Mucosa of stomach (tissue), 1 donor: ENCODE results near the gene ATP8B2.

Source experiments
- H3K27me3 ChIP-seq: one replicate; pipeline ENCODE4 v1.7.0; 2013; ENCODE audit warnings: mild to moderate bottlenecking, low read length; ENCODE audit not compliant: control insufficient read depth, insufficient read depth
- H3K36me3 ChIP-seq: one replicate; pipeline ENCODE4 v1.7.0; 2013; ENCODE audit warnings: low read length; ENCODE audit not compliant: control insufficient read depth, insufficient read depth
- H3K4me1 ChIP-seq: one replicate; pipeline ENCODE4 v1.7.0; 2013; ENCODE audit warnings: mild to moderate bottlenecking, low read length; ENCODE audit not compliant: control insufficient read depth, insufficient read depth
- H3K4me3 ChIP-seq: one replicate; pipeline ENCODE4 v1.7.0; 2013; ENCODE audit warnings: low read length
- H3K9ac ChIP-seq: one replicate; pipeline ENCODE4 v1.7.0; 2013; ENCODE audit warnings: mild to moderate bottlenecking, low read length, moderate library complexity
- H3K9me3 ChIP-seq: one replicate; pipeline ENCODE4 v1.7.0; 2013; ENCODE audit warnings: mild to moderate bottlenecking, low read length, moderate library complexity; ENCODE audit not compliant: control insufficient read depth
- donor health status: Pancreatic carcinoma.

Gene ATP8B2

DNA sequence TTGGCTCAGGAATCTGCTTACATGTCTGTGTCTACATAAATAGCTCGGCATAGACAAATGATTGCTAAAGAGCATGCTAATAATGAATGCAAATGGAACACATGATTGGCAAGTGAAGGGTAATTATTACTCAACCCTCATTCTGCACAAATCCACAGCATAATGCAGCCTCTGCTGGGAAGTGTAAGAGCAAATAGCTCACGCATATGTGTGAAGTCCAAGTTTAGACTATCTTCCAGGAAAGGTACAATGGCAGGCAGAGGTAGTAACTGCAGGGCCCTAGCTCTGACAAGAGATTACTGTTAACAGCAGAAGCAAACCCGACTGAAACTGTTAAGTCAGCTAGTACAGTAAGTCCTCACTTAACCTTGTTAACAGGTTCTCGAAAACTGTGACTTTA lies 72.8 kb downstream of the ATP8B2 start:
- Histone ChIP-seq H3K27me3 (no peaks in the 10 kb centered on the region), H3K9ac (no peak overlapping the region), H3K36me3 (no peaks in the 10 kb centered on the region), H3K4me1 (no peaks in the 10 kb centered on the region), H3K9me3 (no peaks in the 10 kb centered on the region), H3K4me3 (no peak overlapping the region)

- no peaks in the 10 kb centered on the region for H3K27me3 ChIP-seq
- no peaks in the 10 kb centered on the region for H3K36me3 ChIP-seq
- no peaks in the 10 kb centered on the region for H3K4me1 ChIP-seq
- no peaks in the 10 kb centered on the region for H3K9me3 ChIP-seq
- no peak overlapping the region for H3K9ac ChIP-seq
- H3K4me3 ChIP-seq: no peak overlapping the region
Measured at GRCh38 chr1:154398678-154399077, 73.4 kb downstream of the ATP8B2 start.

DNA sequence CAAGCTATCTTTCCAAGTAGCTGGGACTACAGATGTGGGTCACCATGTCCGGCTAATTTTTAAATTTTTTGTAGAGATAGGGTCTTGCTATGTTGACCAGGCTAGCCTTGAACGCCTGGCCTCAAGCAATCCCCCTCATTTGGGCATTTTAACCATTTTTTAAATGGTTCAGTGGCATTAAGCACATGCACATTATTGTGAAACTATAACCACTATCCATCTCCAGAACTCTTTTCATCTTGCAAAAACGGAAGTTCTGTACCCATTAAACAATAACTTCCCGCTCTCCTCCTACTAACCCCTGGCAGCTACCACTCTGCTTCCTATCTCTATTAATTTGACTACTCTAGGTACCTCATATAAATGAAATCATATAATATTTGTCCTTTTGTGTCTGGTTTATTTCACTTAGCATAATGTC lies 75.1 kb downstream of the ATP8B2 start:
- Histone ChIP-seq H3K27me3 (no peaks in the 10 kb centered on the region), H3K9me3 (no peaks in the 10 kb centered on the region), H3K4me3 (no peak overlapping the region), H3K9ac (no peak overlapping the region), H3K36me3 (no peaks in the 10 kb centered on the region), H3K4me1 (peaks cover 8% of the 10 kb centered on the region)
